ENCODE data around the gene DNAH14.
"Not testable (repeated sequence)": the region's sequence is repeated elsewhere in the genome, so short reads cannot be mapped to it uniquely, and the experiment has no call there.

- TF ChIP-seq GABPA (IDR thresholded peaks at IDR 0.05 in 1 of 2, conservative IDR thresholded peaks at IDR 0.05 in 1 of 2); CTCF (IDR thresholded peaks at IDR 0.05; ENCODE audit: low read depth, low read length, missing input control); EGR1 (IDR thresholded peaks at IDR 0.05; ENCODE audit: low read depth in 2 of 2); TAF1 (conservative IDR thresholded peaks at IDR 0.05); YY1 (IDR thresholded peaks at IDR 0.05); SP1 (IDR thresholded peaks at IDR 0.05): not testable (repeated sequence)
- TF ChIP-seq, protein P1, sequence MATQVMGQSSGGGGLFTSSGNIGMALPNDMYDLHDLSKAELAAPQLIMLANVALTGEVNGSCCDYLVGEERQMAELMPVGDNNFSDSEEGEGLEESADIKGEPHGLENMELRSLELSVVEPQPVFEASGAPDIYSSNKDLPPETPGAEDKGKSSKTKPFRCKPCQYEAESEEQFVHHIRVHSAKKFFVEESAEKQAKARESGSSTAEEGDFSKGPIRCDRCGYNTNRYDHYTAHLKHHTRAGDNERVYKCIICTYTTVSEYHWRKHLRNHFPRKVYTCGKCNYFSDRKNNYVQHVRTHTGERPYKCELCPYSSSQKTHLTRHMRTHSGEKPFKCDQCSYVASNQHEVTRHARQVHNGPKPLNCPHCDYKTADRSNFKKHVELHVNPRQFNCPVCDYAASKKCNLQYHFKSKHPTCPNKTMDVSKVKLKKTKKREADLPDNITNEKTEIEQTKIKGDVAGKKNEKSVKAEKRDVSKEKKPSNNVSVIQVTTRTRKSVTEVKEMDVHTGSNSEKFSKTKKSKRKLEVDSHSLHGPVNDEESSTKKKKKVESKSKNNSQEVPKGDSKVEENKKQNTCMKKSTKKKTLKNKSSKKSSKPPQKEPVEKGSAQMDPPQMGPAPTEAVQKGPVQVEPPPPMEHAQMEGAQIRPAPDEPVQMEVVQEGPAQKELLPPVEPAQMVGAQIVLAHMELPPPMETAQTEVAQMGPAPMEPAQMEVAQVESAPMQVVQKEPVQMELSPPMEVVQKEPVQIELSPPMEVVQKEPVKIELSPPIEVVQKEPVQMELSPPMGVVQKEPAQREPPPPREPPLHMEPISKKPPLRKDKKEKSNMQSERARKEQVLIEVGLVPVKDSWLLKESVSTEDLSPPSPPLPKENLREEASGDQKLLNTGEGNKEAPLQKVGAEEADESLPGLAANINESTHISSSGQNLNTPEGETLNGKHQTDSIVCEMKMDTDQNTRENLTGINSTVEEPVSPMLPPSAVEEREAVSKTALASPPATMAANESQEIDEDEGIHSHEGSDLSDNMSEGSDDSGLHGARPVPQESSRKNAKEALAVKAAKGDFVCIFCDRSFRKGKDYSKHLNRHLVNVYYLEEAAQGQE (IDR thresholded peaks at IDR 0.05), result not testable (repeated sequence)
- TF ChIP-seq, protein P2, sequence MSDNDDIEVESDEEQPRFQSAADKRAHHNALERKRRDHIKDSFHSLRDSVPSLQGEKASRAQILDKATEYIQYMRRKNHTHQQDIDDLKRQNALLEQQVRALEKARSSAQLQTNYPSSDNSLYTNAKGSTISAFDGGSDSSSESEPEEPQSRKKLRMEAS (IDR thresholded peaks at IDR 0.05), result not testable (repeated sequence)
- TF ChIP-seq, protein P3, sequence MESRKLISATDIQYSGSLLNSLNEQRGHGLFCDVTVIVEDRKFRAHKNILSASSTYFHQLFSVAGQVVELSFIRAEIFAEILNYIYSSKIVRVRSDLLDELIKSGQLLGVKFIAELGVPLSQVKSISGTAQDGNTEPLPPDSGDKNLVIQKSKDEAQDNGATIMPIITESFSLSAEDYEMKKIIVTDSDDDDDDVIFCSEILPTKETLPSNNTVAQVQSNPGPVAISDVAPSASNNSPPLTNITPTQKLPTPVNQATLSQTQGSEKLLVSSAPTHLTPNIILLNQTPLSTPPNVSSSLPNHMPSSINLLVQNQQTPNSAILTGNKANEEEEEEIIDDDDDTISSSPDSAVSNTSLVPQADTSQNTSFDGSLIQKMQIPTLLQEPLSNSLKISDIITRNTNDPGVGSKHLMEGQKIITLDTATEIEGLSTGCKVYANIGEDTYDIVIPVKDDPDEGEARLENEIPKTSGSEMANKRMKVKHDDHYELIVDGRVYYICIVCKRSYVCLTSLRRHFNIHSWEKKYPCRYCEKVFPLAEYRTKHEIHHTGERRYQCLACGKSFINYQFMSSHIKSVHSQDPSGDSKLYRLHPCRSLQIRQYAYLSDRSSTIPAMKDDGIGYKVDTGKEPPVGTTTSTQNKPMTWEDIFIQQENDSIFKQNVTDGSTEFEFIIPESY (IDR thresholded peaks at IDR 0.05), result not testable (repeated sequence)
These were observed 457.4 kb downstream of the DNAH14 start for GRCh38 chr1:225386860-225387259.
